Activated naive CD8-positive, alpha-beta T cell treated with anti-CD3 and anti-CD28 coated beads for 36 hours (primary cell): ENCODE data around the gene TTC6. TPM values are rescaled to one million over a fixed set of nuclear protein-coding genes. Genes with fewer than 3 reads are reported as not detected.

Source experiments
- DNase-seq: peaks from one replicate; pipeline ENCODE4 v3.0.0; 2021
- H3K27ac Mint-ChIP-seq: one replicate; pipeline ENCODE4 v1.8.0; 2022; ENCODE audit warnings: mild to moderate bottlenecking, moderate library complexity, mixed read lengths
- H3K27me3 Mint-ChIP-seq: one replicate; pipeline ENCODE4 v1.8.0; 2022; ENCODE audit warnings: mild to moderate bottlenecking, mixed read lengths
- H3K36me3 Mint-ChIP-seq: one replicate; pipeline ENCODE4 v1.8.0; 2021; ENCODE audit warnings: mild to moderate bottlenecking, mixed read lengths
- H3K4me1 Mint-ChIP-seq: one replicate; pipeline ENCODE4 v1.8.0; 2021; ENCODE audit warnings: mixed read lengths
- H3K4me3 Mint-ChIP-seq: one replicate; pipeline ENCODE4 v1.8.0; 2022; ENCODE audit warnings: mild to moderate bottlenecking, moderate library complexity, mixed read lengths
- H3K9me3 Mint-ChIP-seq: one replicate; pipeline ENCODE4 v1.8.0; 2022; ENCODE audit warnings: mixed read lengths
- total RNA-seq, 2 experiments: library from RNA; stranded (reverse); gene quantifications; one replicate each; pipeline ENCODE4 v1.2.3, GENCODE V29; 2021

The TTC6 gene
- total RNA-seq, 2 experiments from 2014 or later: not detected

- Mint-ChIP-seq H3K4me3 (no peak overlapping the region), H3K4me1 (no peaks in the 10 kb centered on the region), H3K9me3 (peaks cover 3% of the 10 kb centered on the region), H3K36me3 (no peaks in the 10 kb centered on the region), H3K27ac (no peak overlapping the region), H3K27me3 (peaks cover 35% of the 10 kb centered on the region)
- no peak for DNase-seq
These were observed 28.1 kb downstream of the TTC6 start for GRCh38 chr14:37623426-37623951.

- Mint-ChIP-seq H3K27me3 (peaks cover 35% of the 10 kb centered on the region), H3K27ac (no peak overlapping the region), H3K4me1 (no peaks in the 10 kb centered on the region), H3K36me3 (no peaks in the 10 kb centered on the region), H3K4me3 (no peak overlapping the region), H3K9me3 (peaks cover 4% of the 10 kb centered on the region)
- no peak for DNase-seq
These were observed 28.5 kb downstream of the TTC6 start for GRCh38 chr14:37623971-37624370.

- Mint-ChIP-seq H3K27me3 (peaks cover 27% of the 10 kb centered on the region), H3K27ac (no peak overlapping the region), H3K36me3 (no peaks in the 10 kb centered on the region), H3K4me1 (no peaks in the 10 kb centered on the region), H3K9me3 (peaks cover 13% of the 10 kb centered on the region), H3K4me3 (no peak overlapping the region)
- DNase-seq: no peak
These were observed 30.5 kb downstream of the TTC6 start for GRCh38 chr14:37625597-37626595.

GRCh38 chr14:37637341-37637740, 41.9 kb downstream of the TTC6 start:
- Mint-ChIP-seq H3K36me3 (no peaks in the 10 kb centered on the region), H3K9me3 (peaks cover 2% of the 10 kb centered on the region), H3K4me1 (no peaks in the 10 kb centered on the region), H3K27ac (no peak overlapping the region), H3K27me3 (no peaks in the 10 kb centered on the region), H3K4me3 (no peak overlapping the region)
- DNase-seq: no peak

GRCh38 chr14:37638599-37638998, 43.2 kb downstream of the TTC6 start:
- H3K9me3 Mint-ChIP-seq: peaks cover 2% of the 10 kb centered on the region
- no peaks in the 10 kb centered on the region for H3K27me3 Mint-ChIP-seq
- no peak for DNase-seq
- H3K4me1 Mint-ChIP-seq: no peaks in the 10 kb centered on the region
- H3K36me3 Mint-ChIP-seq: no peaks in the 10 kb centered on the region
- H3K4me3 Mint-ChIP-seq: no peak overlapping the region
- H3K27ac Mint-ChIP-seq: no peak overlapping the region

GRCh38 chr14:37641117-37641516, 45.7 kb downstream of the TTC6 start:
- no peak overlapping the region for H3K4me3 Mint-ChIP-seq
- H3K27ac Mint-ChIP-seq: no peak overlapping the region
- H3K4me1 Mint-ChIP-seq: no peaks in the 10 kb centered on the region
- H3K9me3 Mint-ChIP-seq: peaks cover 2% of the 10 kb centered on the region
- no peaks in the 10 kb centered on the region for H3K27me3 Mint-ChIP-seq
- H3K36me3 Mint-ChIP-seq: no peaks in the 10 kb centered on the region
- DNase-seq: no peak

GRCh38 chr14:37642125-37642524, 46.7 kb downstream of the TTC6 start:
- H3K27ac Mint-ChIP-seq: no peak overlapping the region
- DNase-seq: no peak
- no peaks in the 10 kb centered on the region for H3K27me3 Mint-ChIP-seq
- peaks cover 1% of the 10 kb centered on the region for H3K9me3 Mint-ChIP-seq
- no peak overlapping the region for H3K4me3 Mint-ChIP-seq
- H3K4me1 Mint-ChIP-seq: no peaks in the 10 kb centered on the region
- no peaks in the 10 kb centered on the region for H3K36me3 Mint-ChIP-seq

GRCh38 chr14:37643701-37644100, 48.3 kb downstream of the TTC6 start:
- no peaks in the 10 kb centered on the region for H3K36me3 Mint-ChIP-seq
- H3K27ac Mint-ChIP-seq: no peak overlapping the region
- no peaks in the 10 kb centered on the region for H3K27me3 Mint-ChIP-seq
- DNase-seq: no peak
- no peaks in the 10 kb centered on the region for H3K9me3 Mint-ChIP-seq
- no peaks in the 10 kb centered on the region for H3K4me1 Mint-ChIP-seq
- H3K4me3 Mint-ChIP-seq: no peak overlapping the region

Other genes starting within 250 kb of the TTC6 start
- gene FOXA1, start 380 bp upstream of the TTC6 start, total RNA-seq: not detected